Activated gamma-delta T cell treated with anti-CD3 and anti-CD28 coated beads, Interleukin-2, amount 50 U/mL, for 16 hours (primary cell): ENCODE results near the gene FADS6.

ENCODE experiments used
- DNase-seq: peaks from one replicate; pipeline ENCODE4 v3.0.0-alpha.2; 2020; ENCODE audit warnings: low read depth

Gene FADS6

GRCh38 chr17:74827800-74828199 lies 65.6 kb downstream of the FADS6 start:
- DNase-seq: no peak
